K562 (cell line): ENCODE measurements around the gene CEP192. TPM values are rescaled to one million over a fixed set of nuclear protein-coding genes. Genes with fewer than 3 reads are reported as not detected.
A peak's percentile ranks its signal among the peaks of the same experiment; 100 is the strongest.

Source experiments
- ATAC-seq: fragments of 200-7000 bp; cut with Tn5 transposase; 3 replicates; pipeline ENCODE4 v1.9.1; 2020; ENCODE audit warnings: moderate library complexity
- BruUV-seq: library from RNA; stranded (reverse); fragments of 400-500 nt; replicated peaks from 2 replicates; lab custom pipeline; 2021; lab: Mats Ljungman, UMichigan
- CTCF ChIA-PET: fragments of 300-600 bp; formaldehyde crosslinking; extraction: SDS; loops from one replicate; lab custom pipeline; 2021; ENCODE audit warnings: low intra/inter-chr PET ratio; lab: Yijun Ruan, JAX
- POLR2A ChIA-PET: fragments of 300-600, 350-650 bp; sonication (Branson Sonifier 250); formaldehyde crosslinking; extraction: SDS; loops from one replicate; lab custom pipeline; 2021; ENCODE audit warnings: antibody characterized with exemption, inconsistent platforms; lab: Yijun Ruan, JAX
- DNase-seq, 4 experiments: peaks; one replicate each; pipeline versions ENCODE4 v3.0.0 to v3.0.0-alpha.2; 2011 to 2018; ENCODE audit warnings: low spot score in 3 of 4, mixed read lengths in 3 of 4; ENCODE audit errors: extremely low read depth in 1 of 4
- FAIRE-seq: peaks from 2 replicates; lab custom pipeline; 2011; peaks lifted over from hg19 to GRCh38; lab: Jason Lieb, UNC
- H2AFZ ChIP-seq: 2 replicates; pipeline ENCODE4 v1.6.0; 2011; ENCODE audit warnings: low read depth, low read length, control low read depth, inconsistent platforms
- H3K27ac ChIP-seq: fragments of 200-600 bp; 3 replicates; pipeline ENCODE4 v1.8.0; 2011; ENCODE audit warnings: low read depth, mild to moderate bottlenecking, control low read depth, inconsistent platforms, low read length, moderate library complexity, mixed read lengths; ENCODE audit errors: extremely low read depth
- H3K27me3 ChIP-seq, 2 experiments: fragments of 300-600 bp in 1 of 2; 2 replicates in 1 of 2; 3 replicates in 1 of 2; pipeline versions ENCODE4 v1.6.0 to v1.8.0; 2011; ENCODE audit warnings: inconsistent platforms in 2 of 2, low read length in 2 of 2, mild to moderate bottlenecking in 1 of 2, mixed read lengths in 1 of 2, moderate library complexity in 1 of 2; ENCODE audit not compliant: control insufficient read depth in 2 of 2, insufficient read depth in 2 of 2
- H3K36me3 ChIP-seq: fragments of 300-600 bp; 3 replicates; pipeline ENCODE4 v1.8.0; 2011; ENCODE audit warnings: mild to moderate bottlenecking, low read length, inconsistent platforms; ENCODE audit not compliant: control insufficient read depth, insufficient read depth
- H3K4me1 ChIP-seq, 2 experiments: fragments of 200-600 bp in 1 of 2; replicated peaks in 1 of 2; 2 replicates in 1 of 2; 3 replicates in 1 of 2; pipeline versions ENCODE4 v1.5.1 to v1.8.0; 2011; ENCODE audit warnings: inconsistent platforms in 2 of 2, low read length in 2 of 2, mild to moderate bottlenecking in 1 of 2, mixed read lengths in 1 of 2, moderate library complexity in 1 of 2; ENCODE audit not compliant: control insufficient read depth in 2 of 2, insufficient read depth in 2 of 2
- H3K4me2 ChIP-seq: 2 replicates; pipeline ENCODE4 v1.6.1; 2011; ENCODE audit warnings: low read length, control low read depth, inconsistent platforms, mixed read lengths; ENCODE audit not compliant: insufficient read depth
- H3K4me3 ChIP-seq: fragments of 200-600 bp; sonication (generic), shearing (Covaris generic); 2 replicates; pipeline ENCODE4 v1.5.1; 2016; ENCODE audit warnings: control low read depth, inconsistent platforms
- H3K79me2 ChIP-seq: fragments of 200-600 bp; 3 replicates; pipeline ENCODE4 v1.8.0; 2011; ENCODE audit warnings: low read length, inconsistent platforms; ENCODE audit not compliant: control insufficient read depth, insufficient read depth
- H3K9ac ChIP-seq, 2 experiments: 2 replicates each; pipeline versions ENCODE4 v1.6.0 to v1.6.1; 2011; ENCODE audit warnings: low read depth in 2 of 2, low read length in 2 of 2, control low read depth in 1 of 2, inconsistent platforms in 1 of 2, mild to moderate bottlenecking in 1 of 2, mixed read lengths in 1 of 2; ENCODE audit not compliant: insufficient read depth in 1 of 2
- H3K9me1 ChIP-seq: one replicate; pipeline ENCODE4 v1.6.0; 2011; ENCODE audit warnings: inconsistent platforms, mild to moderate bottlenecking, low read length, moderate library complexity; ENCODE audit not compliant: control insufficient read depth, insufficient read depth
- H3K9me3 ChIP-seq: replicated peaks from 2 replicates; pipeline ENCODE4 v1.5.1; 2011; ENCODE audit warnings: low read depth, low read length, inconsistent platforms; ENCODE audit not compliant: control insufficient read depth, insufficient read depth
- H4K20me1 ChIP-seq: replicated peaks from 2 replicates; pipeline ENCODE4 v1.6.1; 2011; ENCODE audit warnings: low read length, inconsistent platforms, mixed read lengths; ENCODE audit not compliant: control insufficient read depth, insufficient read depth
- ARID1B ChIP-seq: fragments of 450-650 bp; IDR thresholded peaks from 2 replicates; pipeline ENCODE4 v1.6.1; 2016; ENCODE audit warnings: antibody characterized with exemption, mild to moderate bottlenecking, inconsistent platforms
- CBFA2T3 ChIP-seq: fragments of 450-650 bp; IDR thresholded peaks from 2 replicates; pipeline ENCODE4 v1.6.1; 2017
- DLX4 ChIP-seq: fragments of 250-450 bp; sonication (Bioruptor Pico); IDR thresholded peaks from 2 replicates; pipeline ENCODE4 v1.6.1; 2021; ENCODE audit warnings: mild to moderate bottlenecking
- FOXM1 ChIP-seq, 2 experiments: fragments of 450-650 bp in 1 of 2; sonication (generic) in 1 of 2; formaldehyde crosslinking in 1 of 2; IDR thresholded peaks; 2 replicates each; pipeline versions ENCODE4 v1.6.1 to v1.9.0; 2017 to 2022; ENCODE audit warnings: low read depth in 2 of 2, mild to moderate bottlenecking in 2 of 2, missing genetic modification reagents in 1 of 2, moderate library complexity in 1 of 2
- HDAC1 ChIP-seq, 2 experiments: fragments of 450-650 bp; IDR thresholded peaks; 2 replicates each; pipeline ENCODE4 v1.6.1; 2016 to 2017; ENCODE audit warnings: inconsistent platforms in 1 of 2, mild to moderate bottlenecking in 1 of 2, moderate library complexity in 1 of 2
- JUNB ChIP-seq: fragments of 450-650 bp; formaldehyde crosslinking; conservative IDR thresholded peaks from 2 replicates; pipeline ENCODE4 v1.4.0; 2020; ENCODE audit warnings: mild to moderate bottlenecking
- NCOA1 ChIP-seq: fragments of 450-650 bp; IDR thresholded peaks from 2 replicates; pipeline ENCODE4 v1.6.1; 2016; ENCODE audit warnings: low read depth
- RCOR1 ChIP-seq, 2 experiments: IDR thresholded peaks; 2 replicates each; pipeline ENCODE4 v1.6.1; 2012; ENCODE audit warnings: low read depth in 2 of 2, low read length in 2 of 2, borderline replicate concordance in 1 of 2, improper control_type of control experiment in 1 of 2
- SAFB ChIP-seq: fragments of 200-400 bp; formaldehyde crosslinking; IDR thresholded peaks from 2 replicates; pipeline ENCODE4 v1.6.1; 2017; ENCODE audit warnings: low read depth, low read length, borderline replicate concordance
- SMAD3 ChIP-seq: fragments of 450-650 bp; formaldehyde crosslinking; conservative IDR thresholded peaks from 2 replicates; pipeline ENCODE4 v1.4.0; 2020; ENCODE audit warnings: mild to moderate bottlenecking
- TEAD4 ChIP-seq, 2 experiments: sonication (generic) in 1 of 2; formaldehyde crosslinking in 1 of 2; IDR thresholded peaks; 2 replicates each; pipeline versions ENCODE4 v1.6.1 to v1.8.0; 2012 to 2022; ENCODE audit warnings: borderline replicate concordance in 1 of 2, inconsistent platforms in 1 of 2, low read length in 1 of 2, mild to moderate bottlenecking in 1 of 2, missing genetic modification reagents in 1 of 2
- ZBTB7A ChIP-seq: IDR thresholded peaks from 2 replicates; pipeline ENCODE4 v1.6.1; 2011; ENCODE audit warnings: low read depth, mild to moderate bottlenecking, low read length, moderate library complexity, borderline replicate concordance; ENCODE audit not compliant: control insufficient read depth
- WGBS: fragments of 100-300 bp; shearing (Covaris generic); methylation state at CpG from one replicate; pipeline ENCODE4 v1.1.6; 2016; ENCODE audit warnings: low coverage, mixed read lengths; ENCODE audit not compliant: insufficient coverage; ENCODE audit errors: missing lambda C conversion rate; 5-methylcytosine and 5-hydroxymethylcytosine counted together
- in situ Hi-C: fragments of 300-500 bp; cut with MboI; formaldehyde crosslinking; loops from 4 replicates; pipeline ENCODE4 v1.15.0; 2018; ENCODE audit warnings: inconsistent platforms, mixed read lengths
- intact Hi-C: fragments of 100-400 bp; cut with micrococcal nuclease; formaldehyde crosslinking; loops from 2 replicates; pipeline ENCODE4 v1.14.2; 2022
- polyA plus RNA-seq, 8 experiments: library from polyadenylated mRNA; depleted of rRNA in 4 of 8; stranded (reverse) in 5 of 8; unstranded in 3 of 8; fragments of >200 nt; fragmentation: Nextera tagmentation in 2 of 8; fragmentation: Illumina TruSeq in 1 of 8; extraction: Ambion mirVana in 2 of 8; extraction: Trizol in 1 of 8; gene quantifications; 2 replicates each; pipeline versions ENCODE4 v1.2.1 to v1.2.3, GENCODE V29; 2011 to 2014; ENCODE audit warnings: inconsistent platforms in 1 of 8, missing spikeins in 1 of 8
- total RNA-seq, 7 experiments: library from RNA; depleted of rRNA in 6 of 7; stranded (reverse); fragments of >200 nt in 6 of 7; fragmentation: Illumina TruSeq in 2 of 7; extraction: Trizol in 2 of 7; gene quantifications; 2 replicates each; pipeline versions ENCODE4 v1.2.1 to v1.2.3, GENCODE V29; 2011 to 2021; ENCODE audit warnings: low replicate concordance in 1 of 7
- TF ChIP-seq, protein P1 (sequence below), 2 experiments: fragments of 450-650 bp in 1 of 2; sonication (generic) in 1 of 2; formaldehyde crosslinking in 1 of 2; IDR thresholded peaks in 1 of 2; conservative IDR thresholded peaks in 1 of 2; 2 replicates each; pipeline versions ENCODE4 v1.6.1 to v1.8.1; 2016 to 2023; ENCODE audit warnings: mild to moderate bottlenecking in 2 of 2, moderate library complexity in 2 of 2, inconsistent platforms in 1 of 2, missing genetic modification reagents in 1 of 2

Gene CEP192
- total and polyA plus RNA-seq, 9 of the 15 experiments (the other 6 are each of a cell fraction or from before 2014, with no cell fraction given): 14.4 to 54.4 (median 35.8) TPM

- peak overlapping the region; percentile 98 for H3K27ac ChIP-seq
- DNase-seq (peak; percentile 26 to 82 (median 44)), ATAC-seq (peak; percentile 19), FAIRE-seq (peak; percentile 79)
- H3K9me3 ChIP-seq: peaks cover 4% of the 10 kb centered on the region
- in situ Hi-C loops: no loop called here
- peak overlapping the region; percentile 85 for H3K4me3 ChIP-seq
- POLR2A ChIA-PET: interaction anchor here (0.6 kb wide), 1 partner anchor 668 kb away, joined by 3 read pairs; no protein-coding TSS in a partner anchor
- H3K79me2 ChIP-seq: peaks cover 55% of the 10 kb centered on the region
- 0% methylated on average over 15 of the region's 15 CpGs for WGBS
- peak overlapping the region; percentile 88 for H3K4me2 ChIP-seq
- peaks cover 19 to 31% of the 10 kb centered on the region in 2 experiments; a peak in 4 of 5 replicates for H3K4me1 ChIP-seq
- H3K36me3 ChIP-seq: peaks cover 26% of the 10 kb centered on the region; the same call in 2 of the 3 replicates
- intact Hi-C loops: loop anchor here (2.0 kb wide), 1 partner anchor 44 kb away; the partner anchor contains the start of gene CEP192
- H4K20me1 ChIP-seq: no peaks in the 10 kb centered on the region
- H3K9ac ChIP-seq: peak overlapping the region; percentile 92 to 97
- CTCF ChIA-PET: interaction anchor here (0.6 kb wide), 1 partner anchor 1214 kb away, joined by 4 read pairs; no protein-coding TSS in a partner anchor
- H3K27me3 ChIP-seq: no peaks in the 10 kb centered on the region
- no peaks in the 10 kb centered on the region for H3K9me1 ChIP-seq
- no TSS peak for BruUV-seq
- H2AFZ ChIP-seq: peak overlapping the region; percentile 80
- no peak for TF ChIP-seq SAFB
- TF ChIP-seq JUNB (CRISPR knock-in tag): no peak
- peak; percentile 58; the same call in 1 of the 2 replicates for TF ChIP-seq ARID1B
- peak; percentile 41 for TF ChIP-seq FOXM1 (IDR thresholded peaks at IDR 0.05; ENCODE audit: low read depth)
- TF ChIP-seq FOXM1 (CRISPR knock-in tag; IDR thresholded peaks at IDR 0.05; ENCODE audit: low read depth): no peak
- peak; percentile 8; the same call in 1 of the 2 replicates for TF ChIP-seq NCOA1
- TF ChIP-seq, protein P1, sequence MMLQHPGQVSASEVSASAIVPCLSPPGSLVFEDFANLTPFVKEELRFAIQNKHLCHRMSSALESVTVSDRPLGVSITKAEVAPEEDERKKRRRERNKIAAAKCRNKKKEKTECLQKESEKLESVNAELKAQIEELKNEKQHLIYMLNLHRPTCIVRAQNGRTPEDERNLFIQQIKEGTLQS (IDR thresholded peaks at IDR 0.05): peak; percentile 49; the same call in 1 of the 2 replicates
- TF ChIP-seq, protein P1 (CRISPR knock-in tag; conservative IDR thresholded peaks at IDR 0.05): no peak
- TF ChIP-seq RCOR1 (IDR thresholded peaks at IDR 0.05; ENCODE audit: borderline replicate concordance in 1 of 2, low read depth in 2 of 2, low read length in 2 of 2): 0 out of 4 replicates have a peak, but pooled peaks of 1 of the 2 experiments have one; percentile 30
- TF ChIP-seq ZBTB7A: peak; percentile 28; the same call in 1 of the 2 replicates
- peak in 1 of 2 experiments; percentile 41; a peak in 2 of 4 replicates for TF ChIP-seq HDAC1 (IDR thresholded peaks at IDR 0.05)
- TF ChIP-seq TEAD4 (IDR thresholded peaks at IDR 0.05; ENCODE audit: low read length): peak; percentile 39; the same call in 1 of the 2 replicates
- TF ChIP-seq TEAD4 (CRISPR knock-in tag; IDR thresholded peaks at IDR 0.05; ENCODE audit: borderline replicate concordance): no peak
- no peak for TF ChIP-seq DLX4
- TF ChIP-seq SMAD3: no peak
- 0 out of 2 replicates have a peak, but pooled peaks have one; percentile 11 for TF ChIP-seq CBFA2T3
Observed at GRCh38 chr18:12946549-12947284, 44.4 kb upstream of the CEP192 start.
